RKO (cell line): ENCODE results near the gene KDM4C.
"Not testable (repeated sequence)": the region's sequence is repeated elsewhere in the genome, so short reads cannot be mapped to it uniquely, and the experiment has no call there.

ENCODE experiments used
- DNase-seq: peaks from one replicate; pipeline ENCODE4 v3.0.0-alpha.2; 2016; ENCODE audit warnings: low spot score

Gene KDM4C

GRCh38 chr9:6931913-6932312 is 174.1 kb downstream of the KDM4C start:
- DNase-seq: peak; percentile 89

DNA sequence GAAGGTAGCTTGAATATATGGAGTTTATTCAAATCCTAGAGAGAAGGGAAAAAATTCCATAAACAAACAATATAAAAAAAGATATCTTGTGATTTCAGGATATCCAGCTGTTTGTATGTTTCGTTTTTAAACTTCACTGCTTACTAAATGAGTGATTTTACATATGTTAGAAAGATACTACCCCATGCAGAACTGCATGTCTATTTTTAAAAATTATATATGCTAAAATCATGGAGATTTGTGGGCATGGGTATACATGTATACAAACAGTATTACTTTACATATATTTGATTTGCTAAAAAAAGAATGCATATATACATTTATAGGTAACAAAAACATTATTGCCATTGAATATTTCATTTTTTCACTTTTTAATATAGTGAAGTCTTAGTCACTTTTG is 178.3 kb downstream of the KDM4C start:
- DNase-seq: no peak

DNA sequence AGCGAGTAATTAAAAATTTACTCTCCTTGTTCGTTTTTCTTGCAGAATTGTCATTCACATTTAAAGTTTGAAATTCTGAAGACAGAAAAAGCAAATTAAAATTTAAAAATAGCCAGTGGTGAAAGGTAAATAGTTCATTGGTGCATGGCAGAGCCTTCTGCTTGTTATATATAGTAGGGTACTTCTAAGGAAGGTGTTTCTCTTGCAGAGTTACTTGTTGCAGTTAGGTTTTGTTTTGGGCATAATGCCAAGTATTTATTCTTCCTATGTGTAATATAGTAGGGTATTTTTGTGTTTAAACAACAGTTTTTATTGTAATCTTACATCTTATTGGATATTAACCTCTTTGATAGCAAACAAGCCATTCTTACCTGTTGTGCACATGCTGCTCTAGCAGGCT is 179.4 kb downstream of the KDM4C start:
- DNase-seq: no peak

GRCh38 chr9:6938447-6938846 is 180.7 kb downstream of the KDM4C start:
- DNase-seq: no peak

GRCh38 chr9:6938873-6939272 is 181.1 kb downstream of the KDM4C start:
- no peak for DNase-seq

DNA sequence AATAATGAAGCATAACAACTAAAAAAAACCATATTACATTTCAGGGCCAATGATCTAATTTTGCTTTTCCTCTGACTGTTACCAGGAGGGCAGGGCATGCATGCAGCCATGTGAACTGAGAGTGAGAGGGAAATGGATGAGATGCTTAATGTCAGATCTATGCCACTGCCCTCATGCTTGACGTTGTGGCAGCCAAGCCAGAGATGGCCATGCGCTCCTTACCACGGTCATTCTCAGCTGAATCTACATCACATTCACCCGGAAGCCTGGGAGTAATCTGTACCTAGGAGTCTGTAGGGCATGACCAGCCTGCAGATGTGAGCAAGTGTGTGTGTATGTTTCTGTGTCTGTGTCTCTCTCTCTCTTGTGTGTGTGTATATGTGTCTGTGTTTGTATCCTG is 183.7 kb downstream of the KDM4C start:
- no peak for DNase-seq

DNA sequence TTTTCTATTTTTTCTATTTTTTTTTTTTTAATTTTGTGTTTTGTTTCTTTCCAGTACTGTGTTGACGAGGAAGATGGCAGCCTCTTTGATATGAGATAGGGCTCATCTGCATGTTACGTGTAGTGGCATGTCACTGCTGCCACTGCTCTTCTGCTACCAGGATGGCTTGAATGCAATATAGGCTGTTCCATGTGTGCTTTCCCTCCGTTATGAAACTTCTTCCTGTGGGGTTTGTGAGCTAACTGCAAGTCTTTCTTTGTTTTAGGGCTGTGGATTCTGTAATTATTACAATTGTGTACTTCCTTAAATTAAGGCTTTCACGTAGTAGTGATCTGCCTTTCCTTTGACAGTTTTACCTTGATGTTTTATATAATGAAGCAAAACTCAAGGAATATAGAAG is 184.6 kb downstream of the KDM4C start:
- no peak for DNase-seq

DNA sequence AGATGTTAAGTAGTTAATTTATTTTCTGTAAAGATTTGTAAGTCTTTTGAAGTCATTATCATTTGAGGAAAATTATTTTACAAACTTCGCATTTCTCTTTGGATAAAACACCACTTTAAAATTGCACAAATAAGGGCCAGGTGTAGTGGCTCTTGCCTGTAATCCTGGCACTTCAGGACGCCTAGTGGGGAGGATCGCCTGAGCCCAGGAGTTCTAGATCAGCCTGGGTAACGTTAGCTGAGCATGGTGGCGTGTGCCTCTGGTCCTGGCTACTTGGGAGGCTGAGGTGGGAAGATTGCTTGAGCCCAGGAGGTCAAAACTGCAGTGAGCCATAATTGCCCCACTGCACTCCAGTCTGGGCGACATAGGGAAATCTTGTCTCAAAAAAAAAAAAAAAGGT is 185.5 kb downstream of the KDM4C start:
- DNase-seq: no peak

DNA sequence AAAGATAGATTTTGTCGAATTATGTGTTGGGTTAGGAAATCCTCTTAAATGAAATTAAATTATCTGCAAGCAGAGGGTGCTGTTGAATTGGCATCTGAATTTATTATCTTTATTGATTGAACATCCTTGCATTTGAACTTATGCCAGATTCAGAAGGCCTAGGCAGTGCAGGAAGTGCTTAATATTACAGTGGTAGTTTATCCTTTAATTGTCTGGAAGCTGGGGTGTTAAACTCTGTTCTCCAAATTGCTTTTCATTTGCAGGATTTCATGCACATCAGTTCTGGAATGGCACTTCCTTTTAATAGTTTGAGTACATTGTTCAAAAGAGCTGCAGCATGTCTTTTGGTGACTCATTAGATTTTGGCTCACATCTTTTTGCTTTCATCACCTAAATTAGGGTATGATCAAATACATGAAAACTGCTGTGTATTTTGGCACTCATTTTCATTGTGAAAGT is 186.3 kb downstream of the KDM4C start:
- DNase-seq: no peak

DNA sequence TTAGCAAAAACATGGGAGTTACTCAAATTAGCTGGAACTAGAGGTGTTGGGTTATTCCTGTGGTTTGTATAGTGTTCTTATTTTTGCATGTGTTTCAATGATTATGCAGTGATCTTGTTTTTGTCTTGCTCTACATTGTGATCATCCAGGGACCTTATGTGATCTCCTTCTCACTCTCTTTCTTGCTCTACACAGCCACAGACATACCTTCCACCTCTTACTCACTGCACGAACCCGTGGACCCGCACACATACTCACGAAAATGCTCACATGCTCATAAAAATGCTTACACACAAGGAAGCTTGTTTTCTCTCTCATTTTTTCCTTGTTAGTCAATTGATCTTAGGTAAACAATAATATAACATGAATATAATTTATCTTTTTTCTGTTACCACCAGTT is 187.1 kb downstream of the KDM4C start:
- DNase-seq: no peak

DNA sequence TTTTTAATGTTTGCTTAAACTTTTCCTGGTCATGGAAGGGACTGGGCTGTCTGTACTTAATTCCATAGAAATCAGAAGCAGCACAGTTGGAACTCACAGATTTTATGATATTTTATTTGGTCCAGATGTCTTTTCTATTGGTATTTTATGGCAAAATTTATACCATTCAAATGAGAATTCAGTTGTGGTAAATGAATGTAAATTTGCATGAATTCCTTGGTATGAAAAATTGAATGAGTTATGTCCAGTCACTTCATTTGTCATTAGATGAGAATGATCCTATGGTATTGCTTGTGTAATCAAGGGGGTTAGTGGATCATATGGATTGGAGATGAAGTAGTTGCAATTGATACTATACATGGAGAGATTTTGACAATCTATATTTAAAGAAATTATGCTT is 188.0 kb downstream of the KDM4C start:
- DNase-seq: peak; percentile 24

DNA sequence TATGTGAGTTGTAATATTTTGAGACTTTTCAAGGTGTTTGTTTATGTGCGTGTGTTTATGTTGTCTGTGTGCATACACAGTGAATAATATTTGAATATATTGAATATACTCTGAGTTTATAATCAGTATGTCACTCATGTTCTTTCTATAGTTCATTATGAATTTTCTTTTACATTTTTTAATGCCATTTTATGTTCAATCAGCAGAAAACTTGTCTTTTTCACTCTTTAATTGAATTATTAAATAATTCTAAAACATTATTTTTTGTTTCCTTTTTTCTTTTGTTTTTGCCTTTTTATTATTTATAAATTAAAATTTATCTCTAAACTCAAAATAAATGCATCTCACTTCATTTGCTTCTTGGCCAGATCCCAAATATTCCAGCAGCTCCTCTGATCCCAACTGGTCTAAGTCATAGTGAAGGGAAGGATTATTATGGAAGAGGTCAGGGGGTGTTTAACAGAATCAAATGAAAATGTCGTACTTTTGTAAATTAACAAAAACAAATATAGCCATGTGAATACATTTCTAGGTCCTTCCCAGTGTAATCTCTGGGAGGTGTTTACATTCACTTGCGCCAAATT is 188.9 kb downstream of the KDM4C start:
- no peak for DNase-seq

GRCh38 chr9:6948921-6949320 is 191.1 kb downstream of the KDM4C start:
- not testable (repeated sequence) for DNase-seq

- DNase-seq: no peak
Observed at GRCh38 chr9:6955251-6955921, 197.6 kb downstream of the KDM4C start.

DNA sequence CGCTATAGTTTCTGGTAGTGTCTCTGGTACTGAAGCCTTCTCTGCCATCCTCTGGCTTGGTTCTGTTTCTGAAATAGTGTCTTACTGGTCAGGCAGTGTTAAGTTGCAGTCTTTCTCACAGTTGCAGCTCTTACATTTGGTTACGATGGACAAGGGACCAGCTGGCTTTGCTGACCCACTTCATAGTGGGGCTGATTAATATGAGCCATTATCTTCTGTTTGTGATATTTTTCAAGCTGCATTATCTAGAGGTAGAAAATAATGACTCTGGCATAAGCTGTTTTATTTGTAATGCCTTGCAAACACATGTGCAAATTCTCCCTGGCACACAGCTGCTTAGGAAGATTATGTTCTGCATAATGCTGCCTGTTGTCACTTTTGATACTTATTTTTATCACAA is 199.1 kb downstream of the KDM4C start:
- no peak for DNase-seq

GRCh38 chr9:6959270-6960000 is 201.7 kb downstream of the KDM4C start:
- DNase-seq: no peak

- no peak for DNase-seq
Observed at GRCh38 chr9:6960777-6961176, 203.0 kb downstream of the KDM4C start.

GRCh38 chr9:6961845-6962522 is 204.2 kb downstream of the KDM4C start:
- DNase-seq: no peak

DNA sequence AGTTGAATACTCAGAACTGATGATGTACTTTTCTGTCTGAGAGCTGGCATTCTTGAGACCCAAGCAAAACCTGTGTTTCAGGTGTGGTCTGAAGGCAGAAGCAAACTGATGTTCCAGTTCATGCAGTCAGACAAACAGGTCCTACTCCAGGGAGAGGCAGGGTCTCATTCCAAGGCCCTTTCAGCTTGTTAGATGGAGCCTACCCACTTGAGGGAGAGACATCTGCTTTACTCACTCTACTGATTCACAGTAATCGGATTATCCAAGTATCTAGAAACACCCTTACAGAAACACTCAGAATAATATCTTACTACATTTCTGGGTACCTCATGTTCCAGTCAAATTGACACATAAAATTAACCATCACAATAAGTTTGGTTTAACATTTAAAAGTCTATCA is 207.8 kb downstream of the KDM4C start:
- DNase-seq: no peak

DNA sequence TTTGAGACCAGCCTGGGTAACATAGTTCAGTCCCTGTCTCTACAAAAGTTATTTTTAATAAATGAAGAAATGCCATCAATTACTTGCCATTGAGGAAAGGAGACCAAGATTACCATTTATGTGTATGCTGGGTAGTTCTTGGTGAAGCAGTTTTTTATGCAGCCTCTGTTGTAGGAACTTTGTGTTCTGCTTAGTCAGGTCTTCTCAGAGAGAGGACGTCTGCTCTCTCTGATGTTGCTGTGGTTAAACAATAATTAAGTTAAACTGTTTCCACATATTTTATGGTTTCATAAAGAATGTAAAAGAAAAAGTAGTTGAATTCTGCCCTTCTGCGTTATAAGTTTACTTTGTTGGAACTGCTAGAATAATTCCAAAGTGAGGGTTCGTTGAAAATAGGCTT is 210.5 kb downstream of the KDM4C start:
- no peak for DNase-seq

GRCh38 chr9:6969805-6970204 is 212.0 kb downstream of the KDM4C start:
- no peak for DNase-seq

GRCh38 chr9:6973089-6973488 is 215.3 kb downstream of the KDM4C start:
- no peak for DNase-seq

DNA sequence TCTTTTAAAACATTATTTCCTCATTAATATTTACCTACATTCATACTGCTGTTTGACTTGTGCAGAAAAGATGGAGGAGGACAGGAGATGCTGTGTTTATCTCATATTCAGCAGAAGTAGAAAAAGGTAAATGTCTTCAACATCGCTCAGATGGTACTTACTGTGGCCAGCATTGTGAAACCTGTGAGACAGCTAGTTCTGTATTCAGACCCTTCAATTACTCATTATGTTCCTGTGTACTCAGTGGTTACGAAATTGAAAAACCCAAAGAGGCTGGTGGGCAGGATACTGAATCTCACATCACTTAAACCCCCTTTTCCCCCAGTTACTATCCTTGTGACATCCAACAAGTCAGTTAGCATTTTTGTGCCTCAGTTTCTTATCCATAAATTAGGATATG is 216.0 kb downstream of the KDM4C start:
- no peak for DNase-seq
